Sciatic nerve (tissue), 2 donors: Measurements from ENCODE around the gene MACROH2A1. TPM values are rescaled to one million over a fixed set of nuclear protein-coding genes. Genes with fewer than 3 reads are reported as not detected.

ENCODE experiments used
- ATAC-seq: fragments of 200-7000 bp; cut with Tn5 transposase; one replicate; pipeline ENCODE4 v1.9.1; 2020; ENCODE audit warnings: mild to moderate bottlenecking, moderate library complexity
- DNase-seq: peaks from one replicate; pipeline ENCODE4 v3.0.0-alpha.2; 2020; ENCODE audit warnings: low spot score
- intact Hi-C: fragments of 100-400 bp; cut with DNase I; formaldehyde crosslinking; loops from one replicate; pipeline ENCODE4 v1.14.2; 2022
- total RNA-seq: library from RNA; stranded (reverse); fragmentation: NEBNext Ultra II Directional; extraction: Animal tissue kit (Norgen Biotek cat#: 25700); gene quantifications from one replicate; pipeline ENCODE4 v1.2.1, GENCODE V29; 2021
- donor health status: DM: no; HTN: no; CAD: no.
- donor health status: DM: no; HTN: no; CAD: no.

Gene MACROH2A1
- total RNA-seq, 1 donor from 2014 or later = 129 TPM

DNA sequence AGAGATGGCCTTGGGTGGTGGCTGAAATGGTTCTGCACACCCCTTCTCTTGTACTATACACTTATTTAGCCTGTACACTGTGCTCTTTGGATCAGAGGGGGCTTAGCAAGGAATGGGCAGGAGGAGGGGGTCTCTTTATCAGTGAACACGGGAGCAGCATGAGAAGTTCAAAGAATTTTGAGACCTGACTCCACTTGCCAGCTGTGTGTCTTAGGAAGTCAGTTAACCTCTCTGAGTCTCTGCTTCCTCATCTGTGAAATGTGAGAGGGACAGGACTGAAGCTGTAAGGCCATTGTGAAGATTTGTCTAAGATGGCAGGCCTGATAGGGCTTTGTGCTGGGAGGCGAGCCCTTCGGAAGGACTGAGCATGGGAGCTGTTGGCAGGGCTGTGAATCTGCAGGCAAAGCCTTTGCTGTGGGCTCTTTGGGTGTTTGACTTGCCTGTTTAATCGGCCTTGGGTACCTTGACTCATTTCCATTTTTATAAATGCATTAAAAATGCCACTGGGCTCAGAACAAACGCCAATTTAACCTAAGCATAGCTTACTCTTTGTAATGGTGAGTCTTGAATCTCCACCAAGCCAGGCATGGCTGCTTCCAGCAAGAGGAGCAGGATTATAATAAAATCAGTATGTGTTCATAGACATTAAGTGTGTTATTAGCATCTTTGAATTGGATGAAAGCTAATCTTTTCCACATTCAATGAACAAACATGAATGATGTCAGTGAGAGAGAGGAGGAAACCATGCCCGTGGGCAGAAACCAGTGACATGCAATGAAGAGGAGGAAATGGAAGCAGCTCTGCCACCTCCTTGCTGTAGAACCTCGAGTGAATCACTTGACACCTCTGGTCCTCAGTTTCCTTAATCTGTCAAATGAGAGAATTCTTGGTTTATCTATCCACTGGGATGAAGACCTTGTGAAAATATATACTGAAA lies 89.4 kb downstream of the MACROH2A1 start:
- DNase-seq = no peak
- no peak for ATAC-seq
- intact Hi-C loops = no loop called here

DNA sequence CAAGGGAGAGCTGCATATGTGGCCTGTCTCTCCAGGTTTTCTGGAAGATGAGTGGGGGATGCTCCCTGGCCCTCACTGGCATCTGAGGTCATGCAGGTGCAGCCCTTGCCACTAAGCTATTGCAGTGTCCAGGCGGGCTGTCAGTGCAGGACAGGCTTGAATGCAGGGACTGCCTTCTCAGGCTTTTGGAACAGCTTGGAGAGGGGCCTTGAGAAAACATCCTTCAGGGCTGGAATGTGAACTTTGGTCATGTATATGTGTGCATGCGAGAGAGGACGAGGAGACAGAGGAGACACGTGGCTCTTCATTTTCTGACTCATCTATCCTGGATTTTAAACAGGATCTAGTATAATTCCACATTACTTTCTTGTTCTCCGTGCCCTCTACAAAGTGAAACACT lies 90.3 kb downstream of the MACROH2A1 start:
- DNase-seq (no peak), ATAC-seq (no peak)
- intact Hi-C loops = no loop called here

DNA sequence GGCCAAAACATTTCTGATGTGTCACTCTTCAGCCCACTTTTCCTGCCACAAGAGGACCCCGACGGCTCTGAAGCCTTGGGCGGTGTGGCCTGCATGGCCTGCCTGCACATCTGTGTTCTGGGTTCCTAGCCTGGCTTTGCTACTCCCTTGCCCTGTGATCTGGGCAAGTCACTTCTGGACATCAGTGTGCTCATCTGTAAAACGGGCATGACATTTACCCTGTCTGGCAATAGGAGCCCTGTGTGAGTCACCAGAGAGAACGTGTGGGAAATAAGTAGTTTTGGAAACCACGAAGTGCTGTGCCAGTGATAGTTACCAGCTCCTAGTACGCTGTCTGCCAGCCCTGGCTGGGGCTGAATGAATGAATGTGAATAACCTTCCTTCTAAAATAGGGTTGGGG lies 90.8 kb downstream of the MACROH2A1 start:
- intact Hi-C loops = no loop called here
- DNase-seq (no peak), ATAC-seq (no peak)

DNA sequence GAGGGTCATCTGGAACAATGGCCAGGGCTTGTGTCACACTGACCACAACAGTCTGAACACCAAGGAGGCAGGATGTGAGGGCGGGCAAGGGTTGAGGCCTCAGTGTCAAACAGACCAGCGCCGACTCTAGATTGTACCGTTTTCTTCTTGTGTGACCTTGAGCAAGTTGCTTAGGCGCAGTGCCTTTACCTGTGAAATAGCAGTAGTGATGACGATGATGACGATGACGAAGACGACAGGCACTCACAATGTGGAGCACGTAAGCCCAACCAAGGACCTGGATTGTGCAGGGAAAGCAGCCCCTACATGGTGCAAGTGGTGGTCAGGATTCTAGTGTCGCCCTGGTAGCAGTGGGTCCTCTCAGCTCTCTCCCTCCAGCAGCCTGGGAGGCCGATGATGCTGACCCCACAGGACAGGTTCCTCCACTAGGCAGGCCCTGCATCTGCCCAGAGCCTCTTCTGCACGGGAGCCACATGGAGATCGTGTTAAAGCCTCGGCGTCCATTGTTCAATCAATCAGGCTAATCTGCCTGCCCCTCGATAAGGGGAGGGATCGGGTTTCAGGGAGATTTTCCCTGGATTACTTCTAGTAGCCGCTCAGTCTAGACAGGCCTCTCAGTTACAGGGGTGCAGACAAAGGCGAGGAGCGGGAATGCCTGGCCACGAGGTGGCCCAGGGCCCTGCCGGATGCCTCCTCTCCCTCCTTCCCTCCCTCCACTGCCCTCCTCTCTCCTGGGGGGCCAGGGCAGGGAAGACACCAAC lies 91.7 kb downstream of the MACROH2A1 start:
- DNase-seq (no peak), ATAC-seq (no peak)
- intact Hi-C loops = no loop called here

DNA sequence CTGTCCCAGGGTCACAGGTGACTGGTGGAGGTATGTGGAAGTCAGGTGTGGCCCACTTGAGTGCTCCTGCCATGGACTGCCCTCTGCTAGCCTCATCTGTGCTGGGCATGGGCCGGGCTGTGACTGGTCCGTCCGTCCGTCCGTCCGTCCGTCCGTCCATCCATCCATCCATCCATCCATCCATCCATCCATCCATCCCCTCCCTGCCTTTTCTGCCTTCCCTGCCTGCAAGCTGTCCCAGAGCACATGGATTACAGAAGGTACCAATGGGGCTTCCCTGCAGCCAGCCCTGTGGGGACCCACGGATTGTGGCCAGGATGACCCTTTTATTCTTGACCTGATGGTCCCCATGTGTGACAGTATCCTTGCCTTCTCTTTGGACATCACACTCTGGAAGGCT lies 92.5 kb downstream of the MACROH2A1 start:
- ATAC-seq (no peak), DNase-seq (no peak)
- intact Hi-C loops = no loop called here

DNA sequence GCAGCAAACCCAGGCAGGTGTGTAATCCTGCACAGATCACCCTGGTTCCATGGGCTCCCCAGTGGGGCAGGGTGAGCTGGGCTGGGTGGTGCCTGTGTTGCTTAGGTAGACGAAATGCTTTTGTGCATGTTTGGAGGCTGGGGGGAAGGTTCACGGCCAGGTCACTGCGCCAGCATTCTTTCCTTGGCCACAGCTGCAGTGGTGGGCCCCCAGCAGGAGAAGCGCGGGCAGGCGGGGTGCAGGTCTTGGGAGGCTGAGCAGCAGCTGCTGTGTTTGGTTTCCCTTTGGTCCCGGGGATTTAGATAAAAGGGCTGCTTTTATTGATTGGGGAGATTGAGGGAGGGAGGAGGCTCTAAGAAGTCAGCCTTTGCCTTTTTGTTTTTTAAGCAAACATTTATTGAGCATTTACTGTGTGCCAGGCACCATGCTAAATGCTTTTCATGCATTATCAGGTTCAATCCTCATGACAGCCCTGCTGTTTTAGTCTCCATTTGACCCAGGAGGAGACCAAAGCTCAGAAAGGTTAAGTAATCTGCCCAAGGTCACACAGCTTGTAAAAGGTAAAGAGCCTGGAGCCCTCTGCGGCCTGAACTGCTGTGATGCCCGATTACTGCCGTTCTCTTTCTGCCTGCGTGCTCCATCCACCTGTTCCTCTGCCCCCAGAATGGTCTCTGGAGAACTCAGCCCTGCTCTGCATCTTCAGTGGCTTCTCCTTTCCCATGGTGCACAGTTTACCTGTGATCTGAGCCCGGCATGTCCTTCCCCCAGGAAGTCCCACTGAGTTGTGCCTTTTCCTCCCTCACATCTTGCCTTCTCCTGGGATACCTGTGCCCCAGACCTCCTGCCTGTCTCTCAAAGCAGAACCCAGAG lies 94.4 kb downstream of the MACROH2A1 start:
- intact Hi-C loops = no loop called here
- no peak for DNase-seq
- ATAC-seq = no peak

DNA sequence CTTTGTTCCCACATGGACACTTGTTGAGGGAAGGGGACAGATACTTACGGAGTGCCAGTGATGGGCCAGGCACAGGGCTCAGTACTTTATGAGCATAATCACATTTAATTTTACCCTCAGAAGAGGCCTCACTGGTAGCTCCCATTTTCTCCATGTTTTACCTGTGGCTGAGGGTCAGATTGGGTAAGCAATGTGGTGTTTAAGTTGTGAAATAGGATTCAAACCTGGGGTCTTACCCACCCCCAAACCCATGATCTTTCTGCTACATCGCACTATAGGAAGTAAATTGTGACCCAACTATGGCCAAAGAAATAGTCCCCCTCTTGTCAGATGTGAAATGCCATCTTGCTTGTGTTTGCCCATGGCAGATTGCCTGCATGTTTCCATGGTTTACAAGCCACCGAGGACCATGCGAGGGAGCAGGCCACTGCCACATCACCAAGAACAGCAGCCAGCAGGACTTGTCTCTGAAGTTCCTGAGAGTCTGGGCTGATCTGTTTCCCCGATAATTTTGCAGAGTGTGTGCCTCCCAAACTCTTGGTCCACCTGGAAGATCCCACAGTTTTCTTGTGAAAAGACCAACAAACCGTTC lies 95.4 kb downstream of the MACROH2A1 start:
- DNase-seq (no peak), ATAC-seq (no peak)
- intact Hi-C loops = no loop called here

DNA sequence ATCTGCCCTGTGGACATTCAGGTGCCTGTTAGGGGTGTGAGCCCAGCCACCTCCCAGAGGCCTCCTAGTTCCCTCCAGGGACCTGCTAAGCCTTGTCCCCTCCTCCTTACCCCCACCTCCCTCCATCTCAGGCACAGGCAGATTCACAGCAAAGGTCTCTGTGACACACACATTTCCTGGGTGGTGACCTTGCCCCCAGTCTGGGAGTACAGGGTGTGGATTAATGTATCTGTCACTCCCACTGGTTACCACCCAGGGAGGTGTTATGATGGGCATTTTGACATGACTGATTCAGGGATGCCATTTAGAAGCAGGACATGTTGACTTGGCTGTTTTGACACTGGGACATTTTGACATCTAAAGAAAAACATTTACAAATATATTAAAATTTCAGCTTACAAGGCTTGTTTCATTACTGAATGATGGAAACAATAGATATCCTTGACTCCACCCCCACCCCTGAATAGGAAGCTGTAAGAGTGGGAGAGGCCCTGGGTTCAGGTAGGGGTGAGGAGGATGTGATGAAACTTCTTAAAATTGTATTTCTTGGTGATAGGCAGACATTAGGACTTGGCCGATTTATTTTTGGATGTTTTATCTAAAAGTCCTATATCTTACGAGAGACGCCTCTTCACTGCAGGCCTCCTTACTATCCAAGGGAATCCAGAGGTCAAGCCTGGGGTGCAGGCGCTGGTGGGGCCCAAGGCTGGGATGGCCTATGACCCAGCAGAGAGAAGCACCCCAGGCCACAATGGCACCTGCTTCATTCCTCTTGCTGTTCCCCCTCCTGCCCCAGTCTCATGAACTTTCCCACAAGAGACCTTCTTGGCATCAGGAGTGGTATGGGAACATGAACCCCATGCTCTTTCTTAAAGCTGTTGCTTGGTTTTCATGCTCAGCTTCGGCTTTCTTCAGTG lies 101.9 kb downstream of the MACROH2A1 start:
- ATAC-seq = no peak
- no peak for DNase-seq
- intact Hi-C loops = no loop called here

DNA sequence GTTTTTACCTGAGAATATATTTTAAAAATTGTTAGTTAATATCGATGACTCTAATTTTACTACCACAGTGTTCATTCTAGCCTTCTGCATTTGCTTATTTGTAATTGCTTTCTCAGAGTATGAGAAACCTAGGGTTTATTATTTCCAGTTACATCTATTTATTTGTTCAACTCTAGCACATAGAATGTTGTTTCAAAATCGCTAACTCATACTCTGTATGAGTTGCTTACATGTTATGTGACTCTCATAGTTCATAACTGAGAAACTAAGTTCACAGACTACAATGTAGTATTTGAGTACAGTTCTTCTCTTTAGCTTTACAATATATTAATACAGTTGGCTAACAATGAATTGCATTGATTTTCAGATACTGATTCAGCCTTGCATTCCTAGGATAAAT lies 103.2 kb downstream of the MACROH2A1 start:
- DNase-seq (no peak), ATAC-seq (no peak)
- intact Hi-C loops = no loop called here

DNA sequence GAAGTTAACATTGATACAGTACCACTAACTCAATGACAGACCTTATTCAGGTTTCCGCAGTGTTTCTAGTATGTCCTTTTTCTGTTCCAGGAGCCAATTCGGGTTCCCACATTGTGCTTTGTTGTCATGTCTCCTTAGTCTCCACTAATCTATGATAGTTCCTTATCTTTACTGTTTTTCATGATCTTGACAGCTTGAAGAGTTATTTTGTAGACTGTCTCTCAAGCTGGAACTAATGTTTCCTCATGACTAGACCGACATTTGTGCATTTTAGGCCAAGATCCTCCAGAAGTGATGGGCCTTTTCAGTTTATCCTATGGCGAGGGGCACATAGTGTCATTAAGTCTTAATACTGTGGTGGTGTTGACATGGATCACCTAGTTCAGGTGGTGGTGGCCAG lies 104.2 kb downstream of the MACROH2A1 start:
- DNase-seq = no peak
- intact Hi-C loops = no loop called here
- no peak for ATAC-seq

DNA sequence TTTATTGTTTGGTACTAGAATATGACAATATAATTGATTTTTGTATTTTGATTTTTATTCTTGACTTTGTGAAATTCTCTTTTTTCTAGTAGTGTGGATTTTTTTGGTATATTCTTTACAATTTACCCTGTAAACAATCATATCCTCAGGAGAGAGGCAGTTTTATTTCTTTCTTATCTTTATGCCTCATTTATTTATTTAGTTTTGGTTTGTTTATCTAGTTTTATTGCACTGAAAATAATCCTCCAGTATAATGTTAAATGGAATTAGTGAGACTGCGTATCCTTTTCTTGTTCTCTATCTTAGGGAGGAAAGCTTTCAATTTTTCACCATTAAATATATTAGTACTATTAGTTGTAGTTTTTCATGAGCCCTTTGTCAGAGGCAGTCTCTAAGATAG lies 109.4 kb downstream of the MACROH2A1 start:
- DNase-seq (no peak), ATAC-seq (no peak)
- intact Hi-C loops = no loop called here

DNA sequence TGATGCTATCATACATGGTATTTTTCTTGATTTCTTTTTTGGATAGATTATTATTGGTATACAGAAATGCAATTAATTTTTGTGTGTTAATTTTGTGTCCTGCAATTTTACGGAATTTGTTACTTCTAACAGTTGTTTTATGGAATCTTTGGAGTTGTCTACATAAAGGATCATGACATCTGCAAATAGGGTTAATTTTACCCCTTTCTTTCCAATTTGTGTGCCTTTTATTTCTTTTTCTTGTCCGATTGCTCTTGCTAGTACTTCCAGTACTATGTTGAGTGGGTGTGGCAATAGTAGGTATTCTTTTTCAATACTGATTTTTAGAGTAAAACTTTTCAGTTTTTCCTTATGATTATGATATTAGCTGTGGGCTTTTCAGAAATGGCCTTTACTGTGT lies 111.5 kb downstream of the MACROH2A1 start:
- intact Hi-C loops = no loop called here
- ATAC-seq (no peak), DNase-seq (no peak)

Other genes starting within 250 kb of the MACROH2A1 start
- gene DCANP1, start 48.1 kb upstream of the MACROH2A1 start, total RNA-seq = not detected
- 0.22 TPM for gene TIFAB, start 53.1 kb upstream of the MACROH2A1 start, total RNA-seq
- not detected for gene NEUROG1, start 136.7 kb upstream of the MACROH2A1 start, total RNA-seq
- 184 TPM for gene CXCL14, start 179.8 kb upstream of the MACROH2A1 start, total RNA-seq